Neutrophil (primary cell): ENCODE results near the gene MCL1.

ENCODE experiments used
- H3K27ac ChIP-seq: fragments of 200-600 bp; sonication (generic); 2 replicates; pipeline ENCODE4 v1.5.1; 2016; ENCODE audit warnings: mild to moderate bottlenecking, moderate library complexity
- H3K27me3 ChIP-seq: fragments of 200-600 bp; sonication (generic); 2 replicates; pipeline ENCODE4 v1.6.0; 2016; ENCODE audit warnings: mild to moderate bottlenecking
- H3K36me3 ChIP-seq: fragments of 200-600 bp; sonication (generic); 2 replicates; pipeline ENCODE4 v1.5.1; 2017
- H3K4me1 ChIP-seq, 2 experiments: fragments of 200-600 bp in 1 of 2; sonication (generic) in 1 of 2; 1 replicate in 1 of 2; 2 replicates in 1 of 2; pipeline versions ENCODE4 v1.5.1 to v1.6.1; 2013 to 2016; ENCODE audit warnings: low read depth in 1 of 2, low read length in 1 of 2, mild to moderate bottlenecking in 1 of 2, moderate library complexity in 1 of 2; ENCODE audit not compliant: control insufficient read depth in 1 of 2, insufficient read depth in 1 of 2
- H3K4me3 ChIP-seq, 2 experiments: fragments of 200-600 bp in 1 of 2; sonication (generic) in 1 of 2; 1 replicate in 1 of 2; 2 replicates in 1 of 2; pipeline ENCODE4 v1.5.1; 2013 to 2016; ENCODE audit warnings: low read depth in 1 of 2, low read length in 1 of 2, mild to moderate bottlenecking in 1 of 2, moderate library complexity in 1 of 2
- H3K9me3 ChIP-seq: fragments of 200-600 bp; sonication (generic); 2 replicates; pipeline ENCODE4 v1.5.1; 2016
- CTCF ChIP-seq: fragments of 200-600 bp; sonication (generic); IDR thresholded peaks from 2 replicates; pipeline ENCODE4 v1.5.1; 2016; ENCODE audit warnings: antibody characterized with exemption

The MCL1 gene

DNA sequence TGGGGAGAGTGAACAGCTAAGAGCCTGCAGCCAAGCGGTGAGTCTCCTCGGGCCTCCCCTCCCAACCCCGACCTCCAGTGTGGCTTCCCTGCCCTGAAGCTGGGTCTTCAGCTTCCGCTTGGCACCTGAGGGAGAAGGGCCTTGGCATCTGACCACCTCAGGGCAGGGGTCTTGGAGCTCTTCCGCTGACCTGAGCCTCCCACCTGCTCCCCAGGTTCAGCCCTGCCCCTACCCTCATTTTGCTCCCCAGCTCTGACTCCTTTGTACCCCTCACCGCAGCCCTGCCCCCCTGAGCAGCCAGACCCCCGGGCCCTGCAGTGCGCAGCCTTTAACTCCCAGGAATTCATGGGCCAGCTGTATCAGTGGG, 25.3 kb downstream of the MCL1 start:
- peaks cover 15% of the 10 kb centered on the region for H3K27me3 ChIP-seq
- no peaks in the 10 kb centered on the region for H3K9me3 ChIP-seq
- H3K4me3 ChIP-seq: no peak overlapping the region
- peaks cover 58 to 63% of the 10 kb centered on the region in 2 experiments for H3K4me1 ChIP-seq
- H3K36me3 ChIP-seq: peaks cover 50% of the 10 kb centered on the region
- peak overlapping the region; percentile 90 for H3K27ac ChIP-seq
- no peak for TF ChIP-seq CTCF

GRCh38 chr1:150553392-150554085, 25.9 kb downstream of the MCL1 start:
- peaks cover 55 to 62% of the 10 kb centered on the region in 2 experiments for H3K4me1 ChIP-seq
- H3K36me3 ChIP-seq: peaks cover 45% of the 10 kb centered on the region
- no peak for TF ChIP-seq CTCF
- H3K27me3 ChIP-seq: peaks cover 19% of the 10 kb centered on the region
- H3K27ac ChIP-seq: peak overlapping the region; percentile 90
- no peaks in the 10 kb centered on the region for H3K9me3 ChIP-seq
- peak overlapping the region; percentile 51 to 65 for H3K4me3 ChIP-seq

DNA sequence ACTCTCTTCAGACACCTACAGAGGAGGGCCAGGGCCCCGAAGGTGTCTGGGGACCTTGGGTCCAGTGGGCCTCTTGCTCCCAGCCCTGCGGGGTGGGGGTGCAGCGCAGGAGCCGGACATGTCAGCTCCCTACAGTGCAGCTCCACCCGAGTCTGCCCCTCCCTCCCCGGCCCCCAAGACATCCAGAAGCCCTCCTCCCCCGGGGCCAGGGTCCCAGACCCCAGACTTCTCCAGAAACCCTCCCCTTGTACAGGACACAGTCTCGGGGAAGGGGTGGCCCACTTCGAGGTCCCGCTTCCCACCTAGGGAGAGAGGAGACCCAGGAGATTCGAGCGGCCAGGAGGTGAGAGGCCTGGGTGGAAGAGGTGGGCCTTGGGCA, 26.5 kb downstream of the MCL1 start:
- peaks cover 39% of the 10 kb centered on the region for H3K36me3 ChIP-seq
- H3K27ac ChIP-seq: peak overlapping the region; percentile 90
- no peak for TF ChIP-seq CTCF

DNA sequence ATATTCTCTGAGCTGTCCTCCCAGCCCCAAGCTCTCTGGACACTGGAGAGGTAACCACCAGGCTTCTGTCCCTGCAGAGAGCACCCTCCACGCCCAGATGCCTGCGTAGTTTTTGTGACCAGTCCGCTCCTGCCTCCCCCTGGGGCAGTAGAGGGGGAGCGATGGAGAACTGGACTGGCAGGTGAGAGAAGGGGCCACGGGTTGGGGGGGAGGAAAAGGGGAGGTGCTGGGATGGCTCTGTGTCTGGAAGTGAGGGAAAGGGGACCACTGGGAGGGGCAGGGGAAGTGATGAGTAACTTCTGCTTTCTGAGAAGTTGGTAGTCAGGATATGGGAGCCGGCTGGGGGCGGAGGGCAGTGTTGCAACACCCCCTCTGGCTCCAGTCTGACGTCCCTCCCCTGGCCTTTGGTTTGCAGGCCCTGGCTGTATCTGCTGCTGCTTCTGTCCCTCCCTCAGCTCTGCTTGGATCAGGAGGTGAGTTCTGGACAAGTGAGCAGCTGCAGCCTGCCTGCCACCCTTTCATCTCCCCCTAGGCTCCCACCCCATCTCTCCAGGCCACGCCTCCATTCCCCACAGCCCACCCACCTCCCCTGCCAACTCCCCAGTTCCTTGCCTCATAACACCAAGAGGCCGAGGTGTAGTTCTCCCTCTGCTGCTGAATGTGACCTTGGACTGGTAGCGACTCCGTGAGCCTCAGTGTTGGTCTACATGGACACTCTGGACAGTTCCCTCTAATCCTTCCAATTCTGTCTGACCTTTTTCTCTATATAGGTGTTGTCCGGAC, 27.1 kb downstream of the MCL1 start:
- Histone ChIP-seq H3K4me3 (peak overlapping the region; percentile 51 to 65), H3K36me3 (peaks cover 33% of the 10 kb centered on the region), H3K27me3 (peaks cover 31% of the 10 kb centered on the region), H3K4me1 (peaks cover 57 to 60% of the 10 kb centered on the region in 2 experiments), H3K27ac (peak overlapping the region; percentile 90), H3K9me3 (no peaks in the 10 kb centered on the region)
- TF ChIP-seq CTCF: peak; percentile 33

More for the DNA sequence above, 26.5 kb downstream of the MCL1 start:
- Histone ChIP-seq H3K27me3 (peaks cover 26% of the 10 kb centered on the region), H3K4me1 (peaks cover 57 to 60% of the 10 kb centered on the region in 2 experiments), H3K9me3 (no peaks in the 10 kb centered on the region), H3K4me3 (peak overlapping the region; percentile 51 to 65)

DNA sequence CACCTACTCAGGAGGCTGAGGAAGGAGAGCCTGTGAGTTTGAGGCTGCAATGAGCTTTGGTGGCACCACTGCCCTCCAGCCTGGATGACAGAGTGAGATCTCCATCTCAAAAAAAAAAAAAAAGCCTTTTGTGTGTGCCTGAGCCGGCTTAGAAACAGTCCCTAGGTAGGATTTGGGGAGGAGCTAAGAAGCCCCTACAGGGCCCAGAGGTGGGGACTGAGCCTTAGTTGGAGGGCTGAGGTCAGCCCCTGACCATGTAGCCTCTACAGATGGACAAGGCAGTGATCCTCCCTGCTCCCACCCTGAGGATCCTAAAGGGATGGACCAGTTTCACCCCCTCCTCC, 27.7 kb downstream of the MCL1 start:
- Histone ChIP-seq H3K27ac (peak overlapping the region; percentile 90), H3K4me3 (peak overlapping the region; percentile 51 to 65), H3K9me3 (no peaks in the 10 kb centered on the region), H3K4me1 (peaks cover 57 to 60% of the 10 kb centered on the region in 2 experiments), H3K27me3 (peaks cover 37% of the 10 kb centered on the region), H3K36me3 (peaks cover 27% of the 10 kb centered on the region)
- no peak for TF ChIP-seq CTCF
